Gastroesophageal sphincter (tissue), 4 donors: Measurements from ENCODE around the gene FGF4. TPM values are rescaled to one million over a fixed set of nuclear protein-coding genes. Genes with fewer than 3 reads are reported as not detected.
"Not testable (repeated sequence)": the region's sequence is repeated elsewhere in the genome, so short reads cannot be mapped to it uniquely, and the experiment has no call there.

Experiments
- ATAC-seq: fragments of 150-250 bp; one replicate; pipeline ENCODE4 v1.9.1; 2016; ENCODE audit warnings: mild to moderate bottlenecking, moderate library complexity
- H3K27ac ChIP-seq, 4 donors: fragments of 200-600 bp; sonication (generic) in 3 of 4; 1 replicate in 3 of 4; 2 replicates in 1 of 4; pipeline ENCODE4 v1.5.1; 2016 to 2019
- H3K27me3 ChIP-seq: fragments of 200-600 bp; sonication (generic); one replicate; pipeline ENCODE4 v1.5.1; 2019
- H3K36me3 ChIP-seq, 2 donors: fragments of 200-600 bp; sonication (generic); one replicate each; pipeline ENCODE4 v1.5.1; 2019; ENCODE audit warnings: control low read depth in 1 of 2
- H3K4me1 ChIP-seq, 3 donors: fragments of 200-600 bp; sonication (generic); 1 replicate in 2 of 3; 2 replicates in 1 of 3; pipeline ENCODE4 v1.5.1; 2016 to 2019; ENCODE audit warnings: control low read depth in 2 of 3
- H3K4me3 ChIP-seq, 2 donors: fragments of 200-600 bp; sonication (generic); one replicate each; pipeline ENCODE4 v1.5.1; 2019; ENCODE audit warnings: mild to moderate bottlenecking in 1 of 2, moderate library complexity in 1 of 2
- H3K9me3 ChIP-seq, 3 donors: fragments of 200-600 bp; sonication (generic); one replicate each; pipeline ENCODE4 v1.5.1; 2017 to 2019; ENCODE audit warnings: control low read depth in 2 of 3
- CTCF ChIP-seq, 4 experiments: fragments of 200-600 bp in 2 of 4; fragments of 450-650 bp in 2 of 4; sonication (generic) in 1 of 4; IDR thresholded peaks; one replicate each; pipeline ENCODE4 v1.5.1; 2017 to 2019; ENCODE audit warnings: antibody characterized with exemption in 4 of 4, mild to moderate bottlenecking in 2 of 4, moderate library complexity in 2 of 4
- EP300 ChIP-seq: sonication (generic); formaldehyde crosslinking; IDR thresholded peaks from one replicate; pipeline ENCODE4 v1.6.1; 2017; ENCODE audit warnings: antibody characterized with exemption, mild to moderate bottlenecking
- POLR2A ChIP-seq, 2 donors: fragments of 450-650 bp; IDR thresholded peaks; one replicate each; pipeline ENCODE4 v1.6.1; 2017; ENCODE audit warnings: antibody characterized with exemption in 2 of 2, mild to moderate bottlenecking in 2 of 2, moderate library complexity in 1 of 2
- POLR2AphosphoS5 ChIP-seq: sonication (generic); formaldehyde crosslinking; IDR thresholded peaks from one replicate; pipeline ENCODE4 v1.6.1; 2017; ENCODE audit warnings: antibody characterized with exemption
- WGBS, 2 donors: methylation state at CpG; one replicate each; pipeline ENCODE4 v1.1.5; 2018; ENCODE audit warnings: low coverage in 1 of 2; 5-methylcytosine and 5-hydroxymethylcytosine counted together
- total RNA-seq, 4 donors: library from RNA; depleted of rRNA; stranded (reverse); fragments of >200 nt; gene quantifications; one replicate each; pipeline ENCODE4 v1.1.0, GENCODE V29; 2016

Gene FGF4
- total RNA-seq, 4 donors from 2014 or later: not detected

GRCh38 chr11:69774354-69775162 is 583 bp downstream of the FGF4 start:
- no peak for ATAC-seq
- Histone ChIP-seq H3K36me3 (no peaks in the 10 kb centered on the region), H3K4me3 (no peak overlapping the region), H3K27me3 (peaks cover 90% of the 10 kb centered on the region), H3K4me1 (peaks cover 0 to 11% (median 0%) of the 10 kb centered on the region in 3 donors), H3K27ac (no peak overlapping the region), H3K9me3 (no peaks in the 10 kb centered on the region)
- WGBS, 2 donors: no CpG with 5 or more reads among the region's 107 CpGs
- TF ChIP-seq CTCF (IDR thresholded peaks at IDR 0.05) (no peak), POLR2A (IDR thresholded peaks at IDR 0.05) (no peak), POLR2AphosphoS5 (no peak), EP300 (no peak)

DNA sequence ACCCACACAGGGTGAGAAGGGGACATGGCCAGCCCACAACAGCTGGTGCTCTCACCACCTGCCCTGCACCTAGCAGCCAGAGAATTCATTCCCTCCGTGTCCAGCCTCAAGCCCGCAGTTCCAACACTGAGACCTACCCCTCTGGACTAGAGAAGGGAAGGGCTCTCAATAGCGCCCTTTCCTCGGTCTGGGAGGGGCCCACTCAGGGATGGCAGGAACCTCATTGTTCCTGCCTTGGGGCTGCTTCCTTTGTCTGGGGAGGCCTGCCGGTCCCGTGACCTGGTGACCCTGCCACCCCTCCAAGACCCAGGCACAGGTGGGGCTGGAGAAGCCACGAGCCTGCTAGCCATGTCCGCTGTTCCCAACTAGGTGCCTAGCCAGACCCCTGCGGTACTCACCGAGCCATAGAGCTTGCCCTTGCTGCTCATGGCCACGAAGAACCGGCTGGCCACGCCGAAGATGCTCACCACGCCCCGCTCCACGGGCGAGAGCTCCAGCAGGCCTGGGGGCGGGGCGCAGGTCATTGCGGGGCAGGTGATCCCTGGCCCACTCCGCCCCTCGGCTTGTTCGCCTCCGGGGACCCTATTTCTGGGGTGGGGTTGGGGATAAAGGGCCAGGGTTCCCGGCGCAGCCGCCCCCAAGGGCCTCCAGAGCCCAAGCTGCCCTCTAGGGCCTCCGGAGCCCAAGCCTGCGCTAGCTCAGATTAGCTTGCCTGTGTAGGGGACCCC is 1.4 kb downstream of the FGF4 start:
- ATAC-seq: no peak
- TF ChIP-seq POLR2AphosphoS5 (no peak), POLR2A (IDR thresholded peaks at IDR 0.05) (no peak), CTCF (IDR thresholded peaks at IDR 0.05) (no peak), EP300 (no peak)
- H3K27me3 ChIP-seq: peaks cover 96% of the 10 kb centered on the region
- H3K36me3 ChIP-seq: no peaks in the 10 kb centered on the region
- H3K4me3 ChIP-seq: no peak overlapping the region
- peaks cover 0 to 11% (median 0%) of the 10 kb centered on the region in 3 donors for H3K4me1 ChIP-seq
- no peak overlapping the region for H3K27ac ChIP-seq
- WGBS, 2 donors: 0% methylated on average over 1 of the region's 30 CpGs; no CpG with 5 or more reads in 1 of the 2 donors
- H3K9me3 ChIP-seq: peaks cover 0 to 7% (median 0%) of the 10 kb centered on the region in 3 donors

DNA sequence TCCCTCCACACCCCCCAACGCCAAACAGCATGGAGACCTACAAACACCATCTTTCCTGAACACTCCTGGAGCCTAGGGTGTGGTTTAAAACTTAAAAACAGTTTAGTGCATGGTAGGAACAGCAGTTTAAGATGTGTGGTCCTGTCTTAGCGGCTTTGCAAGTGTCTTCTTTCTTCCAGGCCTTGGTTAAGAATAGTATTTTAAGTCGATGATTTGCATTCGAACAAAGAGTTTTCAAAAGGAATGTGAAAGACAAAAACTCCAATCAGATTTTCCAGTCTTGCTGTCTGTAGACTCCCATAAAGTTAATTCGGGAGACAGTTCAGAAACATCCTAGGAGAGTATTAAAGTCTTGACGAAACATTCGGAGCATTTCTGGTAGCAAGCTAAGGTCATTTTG is 3.7 kb downstream of the FGF4 start:
- TF ChIP-seq POLR2AphosphoS5 (no peak), EP300 (no peak), POLR2A (IDR thresholded peaks at IDR 0.05) (no peak)
- peaks cover 0 to 13% (median 0%) of the 10 kb centered on the region in 3 donors for H3K9me3 ChIP-seq
- H3K4me3 ChIP-seq: no peak overlapping the region
- no peaks in the 10 kb centered on the region for H3K36me3 ChIP-seq
- H3K27ac ChIP-seq: no peak overlapping the region
- peaks cover 0 to 11% (median 0%) of the 10 kb centered on the region in 3 donors for H3K4me1 ChIP-seq
- no peak for ATAC-seq
- WGBS, 2 donors: 31 to 35% methylated on average over 7 of the region's 7 CpGs
- peaks cover 86% of the 10 kb centered on the region for H3K27me3 ChIP-seq

- peaks cover 0 to 11% (median 0%) of the 10 kb centered on the region in 3 donors for H3K4me1 ChIP-seq
- H3K4me3 ChIP-seq: no peak overlapping the region
- no peaks in the 10 kb centered on the region for H3K36me3 ChIP-seq
- H3K27ac ChIP-seq: no peak overlapping the region
- peaks cover 77% of the 10 kb centered on the region for H3K27me3 ChIP-seq
- peaks cover 0 to 13% (median 0%) of the 10 kb centered on the region in 3 donors for H3K9me3 ChIP-seq
- no peak for ATAC-seq
- WGBS, 2 donors: 10 to 25% methylated on average over 3 to 5 of the region's 5 CpGs
- no peak for TF ChIP-seq POLR2AphosphoS5
- no peak for TF ChIP-seq CTCF (IDR thresholded peaks at IDR 0.05)
- no peak for TF ChIP-seq EP300
- TF ChIP-seq POLR2A (IDR thresholded peaks at IDR 0.05): no peak
Measured at GRCh38 chr11:69770540-69770939, 4.6 kb downstream of the FGF4 start.

DNA sequence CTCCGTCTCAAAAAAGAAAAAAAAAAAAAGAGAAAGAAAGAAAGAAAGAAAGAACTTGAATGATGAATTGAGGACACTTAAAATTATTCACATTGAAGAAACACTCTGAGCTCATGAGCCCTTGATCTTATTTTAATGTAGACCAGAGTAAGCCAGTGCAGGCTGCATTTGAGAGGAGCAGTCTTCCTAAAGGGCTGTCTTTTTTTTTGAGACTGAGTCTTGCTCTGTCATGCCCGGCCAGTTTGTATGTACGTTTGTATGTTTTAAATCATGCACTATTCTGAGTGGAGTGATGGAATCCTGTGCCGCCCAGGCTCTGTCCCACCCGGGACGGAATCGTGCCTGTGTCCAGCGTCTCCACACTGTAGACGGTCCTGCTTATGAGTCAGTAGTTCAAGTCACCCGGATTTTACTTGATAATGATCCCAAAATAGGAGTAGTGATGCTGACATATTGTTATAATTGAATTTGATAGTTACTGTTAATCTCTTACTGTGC is 9.6 kb downstream of the FGF4 start:
- H3K36me3 ChIP-seq: no peaks in the 10 kb centered on the region
- WGBS, 2 donors: 55 to 57% methylated on average over 8 to 10 of the region's 10 CpGs
- TF ChIP-seq POLR2AphosphoS5 (no peak), POLR2A (IDR thresholded peaks at IDR 0.05) (no peak), EP300 (no peak), CTCF (IDR thresholded peaks at IDR 0.05) (no peak)

DNA sequence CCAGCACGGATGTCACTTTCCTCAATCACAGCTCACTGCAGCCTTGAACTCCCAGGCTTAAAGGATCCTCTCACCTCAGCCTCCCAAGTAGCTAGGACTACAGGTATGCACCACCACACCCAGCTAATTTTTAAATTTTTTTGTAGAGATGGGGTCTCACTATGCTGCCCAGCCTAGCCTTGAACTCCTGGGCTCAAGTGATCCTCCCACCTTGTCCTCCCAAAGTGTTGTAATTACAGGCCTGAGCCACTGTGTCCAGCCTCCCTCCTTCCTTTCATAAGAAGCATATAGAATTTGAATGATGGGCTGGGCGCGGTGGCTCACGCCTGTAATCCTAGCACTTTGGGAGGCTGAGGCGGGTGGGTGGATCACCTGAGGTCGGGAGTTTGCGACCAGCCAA is 10.2 kb downstream of the FGF4 start:
- not testable (repeated sequence) for H3K4me3 ChIP-seq, H3K36me3 ChIP-seq, H3K27ac ChIP-seq, H3K4me1 ChIP-seq, ATAC-seq
- Histone ChIP-seq H3K9me3 (peaks cover 0 to 24% (median 0%) of the 10 kb centered on the region in 3 donors), H3K27me3 (peaks cover 74% of the 10 kb centered on the region)
- WGBS, 2 donors: 83% methylated on average over 2 of the region's 7 CpGs; no CpG with 5 or more reads in 1 of the 2 donors

More for the DNA sequence above, 9.6 kb downstream of the FGF4 start:
- no peaks in the 10 kb centered on the region for H3K4me1 ChIP-seq
- peaks cover 0 to 24% (median 0%) of the 10 kb centered on the region in 3 donors for H3K9me3 ChIP-seq
- no peak for ATAC-seq
- peaks cover 74% of the 10 kb centered on the region for H3K27me3 ChIP-seq
- no peak overlapping the region for H3K4me3 ChIP-seq
- no peak overlapping the region for H3K27ac ChIP-seq
